Measurements from ENCODE around the gene FMNL2.
A peak's percentile ranks its signal among the peaks of the same experiment; 100 is the strongest.

The FMNL2 gene

GRCh38 chr2:152560873-152561595 is 226.1 kb downstream of the FMNL2 start:
- no peak for DNase-seq

DNA sequence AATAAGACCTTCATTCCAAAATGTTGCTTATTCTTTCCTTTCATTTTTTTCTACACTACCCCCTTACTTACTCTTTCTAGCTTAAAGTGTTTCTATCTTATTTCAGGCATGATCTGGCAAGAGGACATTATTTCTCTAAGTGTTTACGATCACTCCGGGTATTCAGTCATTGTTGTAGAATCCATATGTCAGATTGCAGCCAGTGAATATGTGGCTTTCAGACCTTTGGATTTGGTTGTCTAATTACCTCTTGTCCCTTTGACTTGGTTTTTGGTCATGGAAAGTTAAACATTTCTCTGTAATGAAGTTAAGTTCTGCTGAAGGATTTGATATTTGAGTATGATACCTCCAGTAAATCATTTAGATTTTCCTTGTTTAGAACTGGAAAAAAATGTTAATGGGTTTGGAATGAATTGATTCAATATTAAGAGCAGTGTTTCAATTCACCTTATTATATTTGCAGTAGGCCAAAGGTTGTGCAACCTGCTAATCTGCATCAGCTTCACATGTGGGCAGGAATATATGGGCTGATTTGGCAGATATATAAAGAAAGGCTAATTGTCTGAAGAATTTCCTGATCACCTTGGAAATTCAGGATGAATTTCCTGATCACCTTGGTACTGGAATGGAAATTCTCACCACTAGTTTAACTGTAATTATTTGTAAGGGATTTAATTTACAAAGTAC is 227.4 kb downstream of the FMNL2 start:
- DNase-seq: no peak

GRCh38 chr2:152563764-152564163 is 228.8 kb downstream of the FMNL2 start:
- no peak for DNase-seq

GRCh38 chr2:152564754-152565551 is 230.0 kb downstream of the FMNL2 start:
- no peak for DNase-seq

- peak in 1 of 3 experiments; percentile 1 for DNase-seq
Measured at GRCh38 chr2:152565884-152566727, 231.1 kb downstream of the FMNL2 start.

GRCh38 chr2:152566728-152567069 is 231.7 kb downstream of the FMNL2 start:
- DNase-seq: no peak

GRCh38 chr2:152568531-152568930 is 233.6 kb downstream of the FMNL2 start:
- no peak for DNase-seq

DNA sequence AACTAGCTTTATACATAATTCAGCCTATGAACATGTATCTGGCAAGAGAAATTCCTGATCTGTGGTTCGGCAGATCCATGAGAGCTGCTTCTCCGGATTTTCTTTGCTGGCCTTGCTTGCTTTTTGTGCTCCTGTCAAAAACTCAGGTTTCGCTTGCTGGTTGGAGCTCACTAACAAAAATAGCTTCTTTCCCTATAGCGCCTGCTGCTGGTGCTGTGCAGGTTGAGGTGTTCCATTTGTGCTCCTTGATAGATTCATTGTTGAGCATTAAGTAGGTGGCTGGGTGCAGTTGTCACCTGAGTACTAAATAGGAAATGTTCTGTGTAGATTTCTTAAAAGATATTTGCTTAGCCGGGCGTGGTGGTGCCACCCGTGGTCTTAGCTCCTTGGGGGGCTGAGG is 234.2 kb downstream of the FMNL2 start:
- DNase-seq: no peak

DNA sequence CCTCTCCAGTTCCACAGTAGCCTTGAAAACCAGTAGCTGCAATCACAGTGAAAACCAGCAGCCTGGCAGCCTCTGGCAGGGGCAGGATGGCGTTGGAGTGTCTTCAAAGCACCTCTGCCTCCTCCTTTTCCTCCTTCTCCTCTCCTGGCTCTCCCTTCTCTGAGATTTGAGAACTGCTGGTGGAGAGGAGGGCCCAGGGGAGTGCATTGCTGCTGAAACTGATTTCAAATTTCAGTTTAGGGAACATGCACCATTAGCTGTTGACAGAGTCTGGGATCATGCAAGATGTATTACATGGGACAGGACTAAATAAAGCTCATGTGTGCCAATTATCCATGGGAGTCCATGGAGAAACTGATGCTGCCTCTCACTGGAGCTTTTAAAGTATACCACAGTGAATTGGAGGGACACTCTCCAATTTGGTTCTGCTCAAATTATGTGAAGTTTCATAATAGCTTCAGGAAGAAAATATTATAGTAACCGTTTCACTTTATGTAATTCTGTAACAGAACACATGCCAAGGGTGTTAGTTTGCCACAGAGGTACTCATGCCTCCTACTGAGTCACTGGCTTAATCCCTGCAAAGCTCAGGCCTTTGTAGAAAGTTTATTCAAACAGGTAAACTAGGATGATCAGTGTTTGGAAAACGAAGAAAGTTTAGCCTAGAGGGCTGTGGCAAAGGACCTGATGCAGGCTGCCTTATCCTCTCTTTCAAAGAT is 236.2 kb downstream of the FMNL2 start:
- DNase-seq: no peak

GRCh38 chr2:152572031-152572430 is 237.1 kb downstream of the FMNL2 start:
- DNase-seq: no peak

- DNase-seq: no peak
Measured at GRCh38 chr2:152573168-152573567, 238.2 kb downstream of the FMNL2 start.

DNA sequence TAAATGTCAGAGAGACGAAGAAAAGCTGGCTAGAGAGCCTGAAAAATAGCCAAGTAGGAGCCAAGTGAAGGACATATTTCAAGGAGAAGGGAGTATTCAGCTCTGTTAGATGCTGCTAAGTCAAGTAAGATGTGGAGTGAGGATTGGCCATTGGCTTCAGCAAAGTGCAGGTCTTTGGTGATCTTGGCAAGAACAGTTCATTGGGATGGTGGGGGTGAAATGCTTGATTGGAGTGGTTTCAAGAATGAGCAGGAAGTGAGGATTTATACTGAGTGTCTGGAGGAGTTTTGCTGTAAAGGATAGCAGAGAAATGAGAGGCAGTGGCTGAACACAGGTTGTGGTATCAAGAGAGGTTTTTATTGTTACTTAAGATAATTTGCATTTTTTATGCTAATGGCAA is 242.6 kb downstream of the FMNL2 start:
- DNase-seq: no peak

- DNase-seq: no peak
Measured at GRCh38 chr2:152578573-152578972, 243.6 kb downstream of the FMNL2 start.

- DNase-seq: no peak
Measured at GRCh38 chr2:152580714-152581113, 245.7 kb downstream of the FMNL2 start.

- no peak for DNase-seq
Measured at GRCh38 chr2:152581360-152581759, 246.4 kb downstream of the FMNL2 start.

- DNase-seq: no peak
Measured at GRCh38 chr2:152582081-152582480, 247.1 kb downstream of the FMNL2 start.

- DNase-seq: no peak
Measured at GRCh38 chr2:152583512-152584229, 248.7 kb downstream of the FMNL2 start.

- DNase-seq: no peak
Measured at GRCh38 chr2:152584301-152584700, 249.3 kb downstream of the FMNL2 start.

GRCh38 chr2:152585830-152586484 is 251.0 kb downstream of the FMNL2 start:
- DNase-seq: no peak

- no peak for DNase-seq
Measured at GRCh38 chr2:152587187-152587947, 252.4 kb downstream of the FMNL2 start.
